ENCODE data around the gene PPP6R1.

The PPP6R1 gene

DNA sequence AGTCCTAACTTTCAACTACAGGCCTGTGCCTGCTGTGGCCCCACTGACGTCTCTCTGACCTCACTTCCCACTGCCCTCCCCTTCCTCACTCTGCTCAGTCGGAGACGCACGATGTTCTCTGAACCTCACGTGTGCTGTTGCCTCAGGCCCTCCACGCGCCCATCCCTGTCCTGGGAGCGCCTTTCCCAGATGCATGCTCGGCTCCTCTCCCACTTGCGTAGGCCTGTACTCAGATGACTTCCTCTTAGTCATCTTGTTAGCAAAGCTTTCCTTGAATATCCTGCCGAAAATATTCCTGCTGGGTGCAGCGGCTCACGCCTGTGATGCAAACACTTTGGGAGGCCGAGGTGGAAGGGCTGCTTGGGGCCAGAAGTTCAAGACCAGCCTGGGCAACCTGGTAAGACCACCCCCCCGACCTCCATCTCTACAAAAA is 69.4 kb downstream of the PPP6R1 start:
- Mint-ChIP-seq H3K27ac (no peak overlapping the region), H3K9me3 (no peaks in the 10 kb centered on the region), H3K4me1 (ENCODE audit: low read depth) (peaks cover 6% of the 10 kb centered on the region), H3K36me3 (ENCODE audit: low read depth) (no peaks in the 10 kb centered on the region), H3K27me3 (ENCODE audit: low read depth) (no peaks in the 10 kb centered on the region), H3K4me3 (no peak overlapping the region)
- no peak for DNase-seq (ENCODE audit: low spot score)

GRCh38 chr19:55188625-55189024 is 70.2 kb downstream of the PPP6R1 start:
- DNase-seq (ENCODE audit: low spot score) = no peak
- Mint-ChIP-seq H3K27me3 (ENCODE audit: low read depth) (no peaks in the 10 kb centered on the region), H3K27ac (no peak overlapping the region), H3K9me3 (no peaks in the 10 kb centered on the region), H3K4me1 (ENCODE audit: low read depth) (peaks cover 6% of the 10 kb centered on the region), H3K36me3 (ENCODE audit: low read depth) (no peaks in the 10 kb centered on the region), H3K4me3 (peak overlapping the region; percentile 45)

DNA sequence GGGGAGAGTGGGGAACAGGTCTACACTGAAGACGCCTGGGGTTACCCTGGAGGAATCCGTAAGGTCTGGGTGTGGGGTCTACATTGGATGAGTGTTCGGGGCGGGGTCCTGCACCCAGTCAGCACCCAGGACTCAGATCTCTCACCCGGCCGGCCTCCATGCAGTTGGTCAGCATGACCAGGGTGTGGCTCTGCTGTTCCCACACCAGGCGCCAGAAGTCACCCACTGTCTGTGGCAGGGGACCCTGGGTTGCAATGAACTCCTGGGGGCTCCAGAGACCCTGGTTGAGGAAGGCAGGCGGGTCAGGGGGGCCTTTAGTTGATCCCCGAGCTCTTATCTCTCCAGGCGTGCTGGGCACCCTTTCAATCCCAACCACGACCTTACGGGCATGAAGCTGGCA is 72.7 kb downstream of the PPP6R1 start:
- Mint-ChIP-seq H3K36me3 (ENCODE audit: low read depth) (no peaks in the 10 kb centered on the region), H3K4me3 (no peak overlapping the region), H3K27me3 (ENCODE audit: low read depth) (peaks cover under 1% of the 10 kb centered on the region), H3K27ac (no peak overlapping the region), H3K4me1 (ENCODE audit: low read depth) (peaks cover 6% of the 10 kb centered on the region), H3K9me3 (no peaks in the 10 kb centered on the region)
- no peak for DNase-seq (ENCODE audit: low spot score)

DNA sequence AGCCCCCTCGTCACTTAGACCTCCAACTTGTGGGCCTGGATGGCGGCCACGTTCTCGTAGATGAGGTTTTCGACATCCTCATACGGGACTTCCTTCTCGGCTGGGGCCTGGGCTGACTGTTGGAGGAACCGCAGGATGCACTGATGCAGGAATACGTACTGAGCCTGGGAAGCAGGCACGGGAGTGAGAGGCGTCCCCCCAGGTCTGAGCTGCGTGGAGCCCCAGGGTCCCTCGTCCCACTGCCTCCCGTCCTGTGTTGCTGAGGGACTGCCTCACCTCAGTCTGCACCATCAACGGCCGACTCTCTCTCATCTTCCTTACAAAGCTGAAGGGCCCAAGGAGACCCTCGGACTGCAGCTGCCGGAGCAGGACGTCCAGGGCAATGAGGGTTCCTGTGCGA is 77.1 kb downstream of the PPP6R1 start:
- H3K9me3 Mint-ChIP-seq = no peaks in the 10 kb centered on the region
- peaks cover 24% of the 10 kb centered on the region for H3K27me3 Mint-ChIP-seq (ENCODE audit: low read depth)
- no peaks in the 10 kb centered on the region for H3K36me3 Mint-ChIP-seq (ENCODE audit: low read depth)

More for the DNA sequence above, 77.1 kb downstream of the PPP6R1 start:
- DNase-seq (ENCODE audit: low spot score) = no peak
- Mint-ChIP-seq H3K4me1 (ENCODE audit: low read depth) (peaks cover 10% of the 10 kb centered on the region), H3K27ac (no peak overlapping the region), H3K4me3 (no peak overlapping the region)

Measured in T-helper 2 cell treated with Interferon-gamma antibody and Interleukin-4, amounts not matched to agents 5 μg/mL and 100 μg/mL, for 36 hours (primary cell).